HG02678 (cell line): Measurements from ENCODE around the gene CALN1.

Experiments
- ATAC-seq: cut with Tn5 transposase; IDR thresholded peaks from one replicate; pipeline ENCODE4 v1.9.1; 2021; ENCODE audit warnings: mild to moderate bottlenecking, moderate library complexity; ENCODE audit not compliant: unreplicated experiment

CALN1 gene

GRCh38 chr7:72196176-72196575 lies 216.0 kb downstream of the CALN1 start:
- ATAC-seq: no peak

- no peak for ATAC-seq
These were observed 221.2 kb downstream of the CALN1 start for GRCh38 chr7:72190919-72191318.

GRCh38 chr7:72190146-72190545 lies 222.0 kb downstream of the CALN1 start:
- ATAC-seq: no peak

GRCh38 chr7:72187179-72187578 lies 225.0 kb downstream of the CALN1 start:
- no peak for ATAC-seq

GRCh38 chr7:72183835-72184234 lies 228.3 kb downstream of the CALN1 start:
- no peak for ATAC-seq

- no peak for ATAC-seq
These were observed 230.1 kb downstream of the CALN1 start for GRCh38 chr7:72182036-72182435.

- no peak for ATAC-seq
These were observed 235.3 kb downstream of the CALN1 start for GRCh38 chr7:72176875-72177274.

GRCh38 chr7:72170475-72170874 lies 241.7 kb downstream of the CALN1 start:
- ATAC-seq: no peak

GRCh38 chr7:72163271-72163670 lies 248.9 kb downstream of the CALN1 start:
- no peak for ATAC-seq

- no peak for ATAC-seq
These were observed 250.6 kb downstream of the CALN1 start for GRCh38 chr7:72161534-72161933.

GRCh38 chr7:72159911-72160310 lies 252.2 kb downstream of the CALN1 start:
- no peak for ATAC-seq

- ATAC-seq: no peak
These were observed 255.5 kb downstream of the CALN1 start for GRCh38 chr7:72156671-72157070.

- ATAC-seq: no peak
These were observed 259.0 kb downstream of the CALN1 start for GRCh38 chr7:72153132-72153512.

GRCh38 chr7:72152161-72153131 lies 259.7 kb downstream of the CALN1 start:
- ATAC-seq: no peak

- ATAC-seq: no peak
These were observed 271.6 kb downstream of the CALN1 start for GRCh38 chr7:72140566-72140965.

GRCh38 chr7:72127136-72127535 lies 285.0 kb downstream of the CALN1 start:
- ATAC-seq: no peak

- no peak for ATAC-seq
These were observed 288.2 kb downstream of the CALN1 start for GRCh38 chr7:72123913-72124312.

- no peak for ATAC-seq
These were observed 293.8 kb downstream of the CALN1 start for GRCh38 chr7:72118366-72118765.

- ATAC-seq: no peak
These were observed 298.0 kb downstream of the CALN1 start for GRCh38 chr7:72114129-72114528.

- ATAC-seq: no peak
These were observed 299.1 kb downstream of the CALN1 start for GRCh38 chr7:72112992-72113391.

- no peak for ATAC-seq
These were observed 299.6 kb downstream of the CALN1 start for GRCh38 chr7:72112530-72112929.

- ATAC-seq: no peak
These were observed 301.1 kb downstream of the CALN1 start for GRCh38 chr7:72111086-72111485.

GRCh38 chr7:72109566-72109965 lies 302.6 kb downstream of the CALN1 start:
- ATAC-seq: no peak
